Gastrocnemius medialis (tissue), 4 donors: Measurements from ENCODE around the gene TAF11.

ENCODE experiments used
- CTCF ChIP-seq, 5 experiments: fragments of 450-650 bp in 3 of 5; fragments of 200-600 bp in 2 of 5; sonication (generic) in 2 of 5; IDR thresholded peaks in 4 of 5; conservative IDR thresholded peaks in 1 of 5; 1 replicate in 4 of 5; 2 replicates in 1 of 5; pipeline ENCODE4 v1.5.1; 2016 to 2019; ENCODE audit warnings: antibody characterized with exemption in 5 of 5, mild to moderate bottlenecking in 3 of 5, moderate library complexity in 3 of 5
- POLR2A ChIP-seq, 2 donors: fragments of 450-650 bp; IDR thresholded peaks; one replicate each; pipeline ENCODE4 v1.6.1; 2017; ENCODE audit warnings: antibody characterized with exemption in 2 of 2, mild to moderate bottlenecking in 2 of 2, moderate library complexity in 2 of 2

GRCh38 chr6:34920097-34920496 is 32.3 kb upstream of the TAF11 start:
- TF ChIP-seq CTCF (IDR thresholded peaks at IDR 0.05 in 4 of 5, conservative IDR thresholded peaks at IDR 0.05 in 1 of 5): no peak
- no peak for TF ChIP-seq POLR2A (IDR thresholded peaks at IDR 0.05)
